ENCODE data around the gene NEU2. TPM values are rescaled to one million over a fixed set of nuclear protein-coding genes. Genes with fewer than 3 reads are reported as not detected.

The NEU2 gene
- total RNA-seq, 1 experiment from 2014 or later, result not detected

GRCh38 chr2:232986155-232986554, 46.3 kb upstream of the NEU2 start:
- intact Hi-C loops (cut with micrococcal nuclease), result loop anchor here (5.0 kb wide), 1 partner anchor 94 kb away; no protein-coding TSS in a partner anchor
- ATAC-seq, result no peak
- no TSS peak for BruUV-seq (replicated peaks)
- Histone ChIP-seq H3K27me3 (ENCODE audit: insufficient read depth, low read length) (no peaks in the 10 kb centered on the region; the same call in 1 of the 2 replicates), H3K4me2 (ENCODE audit: low read length) (no peak overlapping the region), H2AFZ (ENCODE audit: low read depth, low read length, poor library complexity, severe bottlenecking) (no peak overlapping the region), H3K9me2 (ENCODE audit: insufficient read depth) (no peaks in the 10 kb centered on the region), H4K20me1 (ENCODE audit: insufficient read depth) (no peaks in the 10 kb centered on the region), H3K4me3 (replicated peaks in 1 of 2; ENCODE audit: low read depth in 1 of 2, low read length in 2 of 2) (no peak overlapping the region), H3K9ac (ENCODE audit: low read length) (no peak overlapping the region), H3K79me2 (ENCODE audit: insufficient read depth, low read length) (no peaks in the 10 kb centered on the region), H3K4me1 (ENCODE audit: control insufficient read depth in 1 of 2, insufficient read depth in 2 of 2, low read length in 2 of 2) (peaks cover 40 to 52% of the 10 kb centered on the region in 2 experiments), H3K9me3 (ENCODE audit: control insufficient read depth in 1 of 2, insufficient read depth in 1 of 2, low read depth in 1 of 2, low read length in 2 of 2) (0 out of 4 replicates have a peak, but pooled peaks cover 0 to 4% of the 10 kb centered on the region in 2 experiments), H3K27ac (ENCODE audit: low read depth, low read length) (no peak overlapping the region), H3K36me3 (ENCODE audit: control insufficient read depth in 1 of 2, insufficient read depth in 2 of 2, low read length in 2 of 2) (no peaks in the 10 kb centered on the region)
- ChIA-PET CTCF (no interaction called here), POLR2A (no interaction called here), RAD21 (ENCODE audit: low non-redundant PET in 1 of 2, low total read pairs in 2 of 2, uncharacterized antibody in 2 of 2, unreplicated experiment in 2 of 2) (no interaction called here)
- no peak for DNase-seq (ENCODE audit: low read depth, low spot score)
- TF ChIP-seq ZNF274 (IDR thresholded peaks at IDR 0.05; ENCODE audit: low read depth, low read length) (no peak), SRF (IDR thresholded peaks at IDR 0.05; ENCODE audit: low read depth) (no peak)

- no peak for TF ChIP-seq ELF1 (IDR thresholded peaks at IDR 0.05; ENCODE audit: borderline replicate concordance, low read depth)
- TF ChIP-seq POLR2AphosphoS5 (IDR thresholded peaks at IDR 0.05; ENCODE audit: low read depth, low read length), result no peak
- no peak for TF ChIP-seq YY1 (IDR thresholded peaks at IDR 0.05; ENCODE audit: extremely low read depth, insufficient replicate concordance, low read depth, low read length)
- TF ChIP-seq CBX3 (IDR thresholded peaks at IDR 0.05; ENCODE audit: low read depth), result no peak
- Histone ChIP-seq H3K27me3 (ENCODE audit: insufficient read depth, low read length) (no peaks in the 10 kb centered on the region), H3K36me3 (ENCODE audit: control insufficient read depth in 1 of 2, insufficient read depth in 2 of 2, low read length in 2 of 2) (no peaks in the 10 kb centered on the region), H3K9me2 (ENCODE audit: insufficient read depth) (no peaks in the 10 kb centered on the region), H3K79me2 (ENCODE audit: insufficient read depth, low read length) (no peaks in the 10 kb centered on the region), H2AFZ (ENCODE audit: low read depth, low read length, poor library complexity, severe bottlenecking) (peak overlapping the region; percentile 2), H3K27ac (ENCODE audit: low read depth, low read length) (no peak overlapping the region), H3K9me3 (ENCODE audit: control insufficient read depth in 1 of 2, insufficient read depth in 1 of 2, low read depth in 1 of 2, low read length in 2 of 2) (no peaks in the 10 kb centered on the region), H3K4me1 (ENCODE audit: control insufficient read depth in 1 of 2, insufficient read depth in 2 of 2, low read length in 2 of 2) (peaks cover 10 to 17% of the 10 kb centered on the region in 2 experiments), H4K20me1 (ENCODE audit: insufficient read depth) (no peaks in the 10 kb centered on the region), H3K4me2 (ENCODE audit: low read length) (no peak overlapping the region), H3K9ac (ENCODE audit: low read length) (no peak overlapping the region), H3K4me3 (replicated peaks in 1 of 2; ENCODE audit: low read depth in 1 of 2, low read length in 2 of 2) (no peak overlapping the region)
- no peak for DNase-seq (ENCODE audit: low read depth, low spot score)
- POLR2A ChIA-PET, result no interaction called here
- ATAC-seq, result no peak
- RAD21 ChIA-PET (ENCODE audit: low non-redundant PET in 1 of 2, low total read pairs in 2 of 2, uncharacterized antibody in 2 of 2, unreplicated experiment in 2 of 2), result no interaction called here
- intact Hi-C loops (cut with micrococcal nuclease), result no loop called here
- CTCF ChIA-PET, result no interaction called here
- BruUV-seq (replicated peaks), result no TSS peak
Measured at GRCh38 chr2:232993231-232993821, 39.1 kb upstream of the NEU2 start.

Measured in HCT116 (cell line).